ENCODE data around the gene OSGEP.

GRCh38 chr14:20428802-20429201 is 25.8 kb downstream of the OSGEP start:
- TF ChIP-seq POLR2A (IDR thresholded peaks at IDR 0.05; ENCODE audit: extremely low read depth, insufficient read length) (no peak), CTCF (IDR thresholded peaks at IDR 0.05; ENCODE audit: low read depth, low read length) (no peak)

Data from NB4 (cell line).